Measurements from ENCODE around the gene MRPS25.
"Not testable (repeated sequence)": the region's sequence is repeated elsewhere in the genome, so short reads cannot be mapped to it uniquely, and the experiment has no call there.

The MRPS25 gene

DNA sequence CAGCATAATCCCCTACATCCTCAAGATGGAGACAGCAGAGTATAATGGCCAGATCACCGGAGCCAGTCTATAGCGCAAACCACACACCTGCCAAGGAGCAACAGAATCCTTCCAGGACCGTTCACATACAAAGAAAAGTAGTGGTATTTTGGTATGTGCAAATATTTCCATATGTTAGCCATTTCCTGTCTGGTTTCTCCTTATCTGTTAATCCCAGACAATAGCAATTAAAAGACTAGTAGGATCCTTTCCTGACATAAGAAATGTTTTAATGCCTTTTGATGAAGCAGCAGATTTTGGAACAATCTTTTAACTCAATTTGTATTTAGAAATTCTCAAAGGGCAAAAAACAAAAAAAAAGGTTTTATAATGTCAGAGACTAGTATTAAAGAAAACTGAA, 22.2 kb downstream of the MRPS25 start:
- DNase-seq: no peak

DNA sequence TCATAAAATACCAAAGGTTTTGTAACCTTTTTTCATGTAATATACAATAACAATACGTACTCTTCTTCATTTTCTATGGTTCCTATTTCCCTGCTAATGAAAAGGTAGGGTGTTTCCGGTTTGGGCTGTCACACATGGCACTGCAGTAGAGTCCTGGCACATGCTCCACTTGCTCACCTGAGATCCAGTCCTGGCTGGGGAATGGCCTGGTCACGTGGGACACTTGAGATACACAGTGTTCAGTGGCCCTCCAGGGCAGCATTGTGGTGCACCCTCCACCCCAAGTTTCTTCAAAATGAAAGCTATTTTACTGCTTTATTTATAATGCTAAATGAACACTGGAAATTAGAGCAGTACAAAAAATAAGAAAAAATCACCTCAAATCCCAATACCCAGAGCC, 23.2 kb downstream of the MRPS25 start:
- no peak for DNase-seq

GRCh38 chr3:15040844-15041243, 24.3 kb downstream of the MRPS25 start:
- no peak for DNase-seq

DNA sequence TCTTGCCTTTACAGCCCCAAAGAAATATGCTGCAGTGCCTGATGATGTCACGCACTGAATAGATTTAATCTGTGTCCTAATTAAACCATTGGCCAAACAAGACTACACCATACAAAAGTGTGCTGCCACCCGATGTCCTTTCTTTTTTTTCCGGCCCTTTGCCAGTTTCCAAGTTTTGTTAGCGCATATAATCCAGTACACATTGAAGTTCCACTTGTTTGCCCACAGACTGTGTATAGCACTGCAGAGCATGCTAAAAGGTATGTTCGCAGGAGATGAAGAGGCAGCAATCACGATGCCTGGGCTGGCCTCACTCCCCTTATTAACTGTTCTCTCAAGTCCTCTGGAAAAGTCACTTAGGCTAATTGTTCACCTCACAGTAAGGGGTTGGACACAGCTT, 26.8 kb downstream of the MRPS25 start:
- DNase-seq: no peak

GRCh38 chr3:15033103-15033502, 32.0 kb downstream of the MRPS25 start:
- no peak for DNase-seq

DNA sequence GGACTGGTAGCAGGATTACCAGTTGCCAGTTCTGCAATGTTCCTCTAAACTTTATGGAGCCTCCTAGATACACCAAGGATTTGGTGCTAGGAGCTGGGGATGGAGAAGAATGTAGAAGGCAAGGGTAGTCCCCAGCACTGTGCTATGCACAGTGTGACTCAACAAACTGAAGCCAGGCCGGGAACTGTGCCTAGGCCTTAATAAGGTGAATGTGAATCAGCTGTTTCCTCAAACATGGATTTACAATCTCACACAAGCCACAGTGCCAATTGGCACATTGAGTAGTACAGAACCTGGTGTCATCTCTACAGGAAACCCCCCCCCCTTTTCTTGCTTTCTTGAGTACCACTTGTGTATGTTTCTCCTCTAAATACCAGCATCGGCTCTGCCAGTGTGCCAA, 32.5 kb downstream of the MRPS25 start:
- no peak for DNase-seq

- no peak for DNase-seq
Measured at GRCh38 chr3:15029625-15030024, 35.5 kb downstream of the MRPS25 start.

GRCh38 chr3:15023719-15024118, 41.4 kb downstream of the MRPS25 start:
- no peak for DNase-seq

DNA sequence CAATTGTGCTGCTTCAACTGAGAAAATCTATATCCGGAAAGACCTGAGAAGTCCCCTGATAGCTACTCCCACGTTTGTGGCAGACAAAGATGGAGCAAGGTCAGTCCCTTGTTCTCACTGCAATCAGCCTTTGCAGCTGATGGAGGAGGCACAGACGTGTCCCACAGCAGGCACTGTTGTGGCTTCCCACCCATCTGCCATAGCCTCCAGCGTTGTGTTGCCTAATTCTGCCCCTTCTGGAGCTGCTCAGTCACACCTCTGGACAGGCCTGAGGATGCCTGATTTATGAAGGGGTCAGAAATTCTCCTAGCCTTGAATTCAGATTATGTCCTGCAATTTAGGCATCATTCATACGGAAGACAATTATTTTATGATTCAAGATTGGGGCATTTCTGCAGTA, 41.9 kb downstream of the MRPS25 start:
- DNase-seq: no peak

DNA sequence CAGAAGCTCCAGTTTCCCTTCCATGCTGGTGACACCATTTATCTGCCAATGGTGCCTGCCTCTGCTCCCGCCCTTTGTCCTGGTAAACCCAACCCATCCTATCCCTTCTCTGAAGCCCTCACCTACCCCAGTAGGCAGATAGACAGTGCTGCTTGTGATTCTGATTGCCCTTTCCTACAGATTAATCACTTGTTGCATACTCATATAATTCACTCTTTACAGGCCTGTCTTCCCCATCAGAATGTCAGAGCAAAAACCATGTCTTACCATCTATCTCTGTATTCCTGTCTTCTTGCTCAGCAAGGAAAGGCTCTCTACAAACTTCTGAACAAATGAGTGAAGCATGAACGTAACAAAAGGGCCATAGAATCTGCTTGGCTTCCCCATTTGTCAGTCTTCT, 47.9 kb downstream of the MRPS25 start:
- no peak for DNase-seq

DNA sequence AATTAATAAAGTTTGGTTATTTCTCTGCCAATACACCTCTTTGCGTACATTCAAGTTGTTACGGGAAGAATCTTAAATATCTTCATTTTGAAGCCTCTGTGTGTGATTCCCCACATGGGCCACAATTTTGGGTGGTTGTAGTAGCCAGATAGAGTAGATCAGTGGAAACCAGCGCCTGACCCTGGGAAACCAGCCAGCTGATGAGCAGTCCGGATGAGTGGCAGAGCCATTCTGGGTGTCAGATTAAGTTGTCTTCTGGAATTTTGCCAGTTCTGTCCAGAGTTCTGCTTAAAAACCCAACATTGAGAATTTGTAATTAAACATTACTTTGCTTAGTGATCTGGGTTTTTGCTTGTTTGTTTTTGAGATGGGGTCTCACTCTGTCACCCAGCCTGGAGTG, 49.7 kb downstream of the MRPS25 start:
- DNase-seq: no peak

GRCh38 chr3:15014606-15015328, 50.3 kb downstream of the MRPS25 start:
- no peak for DNase-seq

GRCh38 chr3:15011174-15011573, 53.9 kb downstream of the MRPS25 start:
- DNase-seq: no peak

GRCh38 chr3:15010664-15011063, 54.5 kb downstream of the MRPS25 start:
- no peak for DNase-seq

GRCh38 chr3:15009167-15009566, 55.9 kb downstream of the MRPS25 start:
- no peak for DNase-seq

DNA sequence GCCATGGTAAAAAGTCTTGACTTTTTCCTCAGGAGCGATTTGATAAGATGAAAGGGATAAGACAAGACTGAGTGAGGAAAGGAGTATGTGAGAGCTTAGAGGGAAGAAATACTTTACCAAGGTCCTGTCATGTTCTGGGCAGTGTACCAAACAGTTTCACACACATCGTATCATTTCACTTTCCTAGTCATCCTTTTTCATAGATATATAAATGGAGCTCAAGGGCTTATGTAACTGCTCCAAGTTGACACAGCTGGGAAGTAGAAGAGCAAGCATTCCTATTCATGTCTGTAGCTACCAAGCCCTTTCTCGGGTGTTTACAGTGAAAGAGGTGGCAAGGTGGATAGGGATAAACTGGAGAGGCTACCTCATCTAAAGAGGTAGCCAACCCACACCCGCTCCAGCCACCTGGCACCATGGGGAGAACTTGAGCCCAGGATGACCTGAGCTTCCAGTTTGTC, 57.4 kb downstream of the MRPS25 start:
- no peak for DNase-seq

- not testable (repeated sequence) for DNase-seq
Measured at GRCh38 chr3:14999182-14999581, 65.9 kb downstream of the MRPS25 start.

Data from CD4-positive, alpha-beta T cell treated with Interleukin-17A for 4 hours (primary cell).